ENCODE results near the gene RHCG.

RHCG gene

GRCh38 chr15:89502867-89503595 lies 6.6 kb upstream of the RHCG start:
- no peak for DNase-seq (ENCODE audit: low spot score)

- no peak for DNase-seq (ENCODE audit: low spot score)
These were observed 5.3 kb upstream of the RHCG start for GRCh38 chr15:89501646-89502045.

DNA sequence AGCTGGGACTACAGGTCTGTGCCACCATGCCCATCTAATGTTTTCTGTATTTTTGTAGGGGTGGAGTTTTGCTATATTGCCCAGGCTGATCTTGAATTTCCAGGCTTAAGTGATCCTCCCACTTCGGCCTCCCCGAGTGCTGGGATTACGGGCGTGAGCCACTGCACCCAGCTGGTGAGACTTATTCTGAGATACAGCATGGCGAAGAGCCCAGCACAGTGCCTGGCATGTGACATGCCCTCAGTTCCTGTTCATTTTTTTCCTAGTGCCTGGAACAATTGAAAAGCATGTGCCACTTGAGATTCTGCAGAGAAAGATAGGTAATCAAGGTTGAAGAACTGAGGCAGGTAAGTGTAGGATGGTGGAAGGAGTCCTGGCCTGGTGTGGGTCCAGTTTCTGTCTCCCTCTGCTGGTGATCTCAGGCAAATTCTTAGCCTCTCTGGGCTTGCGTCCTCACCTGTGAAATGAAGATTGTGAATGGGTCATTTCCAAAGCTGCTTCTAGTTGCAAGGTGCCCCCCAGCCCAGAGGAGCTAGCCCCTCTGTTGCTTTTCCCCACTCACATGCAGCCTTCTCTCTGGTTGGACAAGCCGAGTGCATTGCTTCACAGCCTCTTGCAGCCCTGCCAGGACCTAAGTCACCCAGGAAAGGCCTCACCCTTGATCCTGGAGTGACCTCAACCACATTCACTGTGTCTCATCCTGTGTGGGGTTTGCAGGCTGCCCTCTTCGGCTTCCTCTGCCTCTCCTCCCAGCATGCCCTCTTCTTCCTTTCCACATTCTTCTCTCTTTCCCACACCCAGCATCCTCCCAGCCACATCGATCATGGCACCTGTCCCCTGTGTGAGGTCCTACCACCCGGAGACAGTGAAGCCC lies 4.3 kb upstream of the RHCG start:
- no peak for DNase-seq (ENCODE audit: low spot score)

GRCh38 chr15:89499156-89499555 lies 2.8 kb upstream of the RHCG start:
- no peak for DNase-seq (ENCODE audit: low spot score)

- no peak for DNase-seq (ENCODE audit: low spot score)
These were observed 2.2 kb upstream of the RHCG start for GRCh38 chr15:89498574-89498906.

- no peak for DNase-seq (ENCODE audit: low spot score)
These were observed 848 bp upstream of the RHCG start for GRCh38 chr15:89497231-89497630.

DNA sequence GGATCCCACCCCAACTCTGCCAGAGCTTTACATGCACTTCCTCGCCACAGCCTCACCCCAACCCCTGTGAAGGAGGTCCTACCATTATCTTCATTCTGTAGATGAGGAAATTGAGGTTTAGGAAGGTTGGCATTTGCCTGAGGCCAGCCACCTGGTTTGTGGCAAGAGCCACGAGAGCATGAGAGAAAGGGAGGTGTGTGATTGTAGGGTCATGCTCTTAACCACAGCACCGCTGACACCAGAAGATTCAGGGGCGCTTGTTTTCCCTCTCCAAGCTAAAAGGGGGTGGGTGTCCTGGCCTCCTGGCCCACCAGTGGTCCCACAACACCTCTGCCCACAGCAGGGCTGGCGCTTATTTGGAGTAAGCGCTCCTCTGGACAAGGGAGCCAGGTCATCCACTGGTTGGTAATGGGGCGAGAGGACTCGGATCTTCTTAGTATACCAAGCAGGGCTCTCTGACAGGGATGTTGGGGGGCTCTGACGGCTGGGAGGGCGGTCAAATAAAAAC lies 691 bp downstream of the RHCG start:
- no peak for DNase-seq (ENCODE audit: low spot score)

GRCh38 chr15:89494941-89495637 lies 1.3 kb downstream of the RHCG start:
- DNase-seq (ENCODE audit: low spot score): peak; percentile 24

DNA sequence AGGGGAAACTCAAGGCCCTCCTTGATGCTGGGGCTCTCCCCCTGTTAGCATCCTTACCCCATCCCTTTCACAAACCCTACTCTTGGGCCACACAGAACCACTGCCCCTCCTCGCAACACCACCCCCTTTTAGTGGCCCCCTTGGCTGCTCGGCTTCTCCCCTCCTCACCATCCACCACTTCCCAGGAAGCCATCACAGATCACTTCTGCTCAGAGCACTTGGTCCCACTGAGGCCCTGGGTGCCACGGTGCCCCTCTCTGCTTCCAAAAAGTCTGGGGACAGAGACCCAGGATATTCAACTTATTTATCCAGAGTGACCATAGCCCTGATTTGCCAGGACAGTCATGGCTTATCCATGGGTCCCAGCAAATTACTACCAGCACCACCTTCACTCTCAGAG lies 2.4 kb downstream of the RHCG start:
- no peak for DNase-seq (ENCODE audit: low spot score)

DNA sequence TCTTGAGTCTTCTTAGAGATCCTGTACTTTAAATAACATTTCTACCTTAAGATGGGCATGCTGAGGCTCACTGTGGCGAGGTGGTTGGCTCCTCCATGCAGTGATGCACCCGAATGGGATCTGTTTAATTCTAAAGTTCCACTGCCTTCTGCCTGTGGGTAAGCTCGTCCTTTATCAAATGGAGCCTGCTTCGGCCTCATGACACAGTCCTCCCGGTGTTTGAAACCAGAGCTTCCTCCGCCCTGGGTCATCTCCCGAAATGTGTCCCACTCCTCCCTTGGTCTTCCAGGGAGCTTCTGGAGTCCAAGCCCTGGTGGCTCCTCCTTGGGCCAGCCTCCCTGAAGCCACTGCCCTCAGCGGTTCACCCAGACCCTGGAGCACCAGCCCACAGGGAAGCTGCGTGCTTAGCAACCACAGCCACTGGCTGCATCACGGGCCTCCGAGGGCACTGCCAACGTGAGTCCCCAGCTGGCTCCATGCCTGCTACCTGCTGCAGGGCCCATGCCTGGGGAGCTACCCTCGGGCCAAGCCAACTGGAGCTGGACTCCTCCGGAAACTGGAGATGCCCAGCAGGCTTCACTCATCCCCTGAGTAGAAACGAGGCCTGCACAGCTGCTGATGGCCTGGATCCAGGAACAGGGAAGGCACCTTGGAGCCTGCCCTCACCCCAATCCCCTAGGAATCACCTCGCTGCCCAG lies 3.3 kb downstream of the RHCG start:
- DNase-seq (ENCODE audit: low spot score): no peak

- no peak for DNase-seq (ENCODE audit: low spot score)
These were observed 4.2 kb downstream of the RHCG start for GRCh38 chr15:89492111-89492641.

DNA sequence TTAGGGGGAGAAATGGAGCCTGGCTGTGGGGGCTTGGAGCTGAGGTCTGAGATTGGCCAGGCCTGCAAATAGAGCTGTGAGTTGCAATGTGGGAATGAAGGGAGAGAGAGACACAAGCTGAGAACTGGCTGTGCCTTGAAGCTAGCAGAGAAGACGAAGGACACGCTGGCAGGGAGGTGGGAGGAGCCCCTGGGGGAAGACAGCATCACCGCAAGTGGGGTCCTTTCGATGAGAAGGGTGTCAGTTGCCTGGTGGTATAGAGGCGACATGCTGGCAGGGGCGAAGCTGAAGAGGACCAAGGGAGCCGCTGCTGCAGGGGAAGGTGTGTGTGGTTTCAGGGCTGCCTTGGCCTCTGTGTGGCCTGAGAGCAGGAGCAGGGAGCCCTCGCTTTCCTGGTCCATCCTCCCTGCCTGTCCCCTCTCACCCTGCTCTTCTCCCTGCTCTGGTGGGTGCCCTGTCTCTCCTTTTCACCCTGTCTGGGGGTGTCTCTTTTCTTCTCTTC lies 5.5 kb downstream of the RHCG start:
- DNase-seq (ENCODE audit: low spot score): no peak

- no peak for DNase-seq (ENCODE audit: low spot score)
These were observed 6.1 kb downstream of the RHCG start for GRCh38 chr15:89490081-89490813.

GRCh38 chr15:89489376-89489775 lies 7.0 kb downstream of the RHCG start:
- DNase-seq (ENCODE audit: low spot score): no peak

- DNase-seq (ENCODE audit: low spot score): no peak
These were observed 8.6 kb downstream of the RHCG start for GRCh38 chr15:89487791-89488190.

DNA sequence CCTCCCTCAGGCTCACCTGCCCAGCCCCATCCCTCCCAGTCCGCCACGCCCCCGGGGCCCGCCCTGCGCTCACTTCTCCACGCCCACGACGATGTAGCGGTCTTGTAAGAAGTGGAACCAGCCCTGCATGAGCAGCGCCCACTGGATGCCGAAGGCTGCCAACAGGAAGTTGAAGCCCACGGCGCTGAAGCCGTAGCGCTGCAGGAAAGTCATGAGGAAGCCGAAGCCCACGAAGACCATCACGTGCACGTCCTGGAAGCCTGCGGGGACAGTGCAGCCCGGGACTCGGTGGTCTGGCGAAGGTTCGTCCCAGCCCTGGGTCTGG lies 9.7 kb downstream of the RHCG start:
- no peak for DNase-seq (ENCODE audit: low spot score)

GRCh38 chr15:89483079-89483478 lies 13.3 kb downstream of the RHCG start:
- no peak for DNase-seq (ENCODE audit: low spot score)

DNA sequence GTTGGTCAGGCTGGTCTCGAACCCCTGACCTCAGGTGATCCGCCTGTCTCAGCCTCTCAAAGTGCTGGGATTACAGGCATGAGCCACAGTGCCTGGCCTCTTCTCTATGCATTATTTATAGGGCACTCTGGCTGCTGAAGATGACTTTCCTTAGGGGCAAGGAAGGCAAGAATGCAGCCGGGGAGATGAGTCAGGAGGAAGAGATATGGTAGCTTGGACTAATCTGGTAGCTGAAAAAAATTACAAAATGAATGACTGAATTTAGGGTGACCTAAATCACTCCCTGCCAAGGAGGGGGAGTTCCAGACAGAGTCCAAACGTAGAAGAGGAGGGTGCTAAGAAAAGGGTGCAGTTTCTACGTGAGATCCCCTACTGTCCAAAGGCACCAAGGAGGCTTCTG lies 14.2 kb downstream of the RHCG start:
- DNase-seq (ENCODE audit: low spot score): no peak

DNA sequence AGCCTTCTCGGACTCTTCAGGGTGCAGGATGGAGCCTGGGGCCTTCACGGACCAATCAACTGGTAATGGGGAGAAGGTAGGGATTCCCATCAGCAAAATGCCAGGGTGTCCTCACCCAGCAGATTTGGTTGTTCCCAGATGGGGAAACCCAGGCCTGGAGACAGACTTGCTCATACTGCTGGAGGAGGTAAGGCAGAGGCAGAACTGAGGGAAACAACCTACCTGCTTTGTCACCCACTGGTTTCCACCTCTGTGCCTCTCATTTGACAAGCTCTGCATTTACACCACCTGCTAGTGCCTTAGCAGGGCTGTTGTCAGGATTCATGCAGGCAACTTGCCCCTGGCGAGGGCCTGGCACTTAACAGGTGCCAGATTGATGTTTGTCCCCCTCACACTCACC lies 15.9 kb downstream of the RHCG start:
- DNase-seq (ENCODE audit: low spot score): no peak

DNA sequence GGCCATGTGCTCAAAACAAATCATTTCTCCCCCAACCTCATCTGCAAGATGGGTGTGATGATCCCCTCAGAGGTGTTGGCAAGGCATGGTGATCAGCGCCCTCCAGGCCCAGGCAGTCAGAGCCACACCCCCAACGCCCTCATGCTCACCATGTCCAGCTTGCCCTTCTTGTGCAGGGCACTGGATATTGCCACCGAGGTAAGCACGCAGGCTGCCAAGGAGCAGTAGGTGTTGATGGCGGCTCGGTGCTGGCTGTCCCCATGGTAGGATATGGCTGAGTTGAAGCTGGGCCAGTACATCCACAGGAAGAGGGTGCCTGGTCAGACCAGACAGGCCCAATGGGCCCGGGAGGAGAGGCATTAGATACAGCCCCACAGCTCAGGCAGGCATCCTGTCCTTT lies 17.2 kb downstream of the RHCG start:
- no peak for DNase-seq (ENCODE audit: low spot score)

Measured in hematopoietic multipotent progenitor cell treated with erythropoietin and hydrocortisone succinate and interleukin-3 and kit ligand, for 17 days (in vitro differentiated cells).